GM20431 (cell line): ENCODE data around the gene ZNF219.

Source experiments
- in situ Hi-C: fragments of 300-500 bp; cut with MseI, MboI; formaldehyde crosslinking; loops from one replicate; pipeline ENCODE4 v1.15.0; 2020; ENCODE audit warnings: low sequenced_read_pairs; ENCODE audit not compliant: unreplicated experiment

ZNF219 gene

DNA sequence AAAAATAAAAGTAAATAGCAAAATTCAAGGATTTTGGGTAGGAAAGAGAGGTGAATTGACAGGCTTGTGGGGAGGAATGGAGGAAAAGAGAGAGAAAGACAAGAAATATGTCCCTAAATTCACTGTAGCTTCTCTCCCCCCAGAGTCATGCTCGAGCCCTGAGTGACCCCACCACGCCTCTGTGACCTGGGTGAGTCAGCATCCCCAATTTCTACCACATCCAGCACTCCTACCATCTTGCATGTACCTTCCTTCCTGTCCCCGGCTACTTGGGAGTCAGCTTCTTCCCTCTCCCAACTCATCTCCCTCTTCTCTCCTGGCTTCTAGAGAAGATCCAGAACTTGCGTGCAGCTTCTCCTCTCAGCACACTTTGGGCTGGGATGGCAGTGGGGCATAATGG is 9.8 kb downstream of the ZNF219 start:
- in situ Hi-C loops: no loop called here

DNA sequence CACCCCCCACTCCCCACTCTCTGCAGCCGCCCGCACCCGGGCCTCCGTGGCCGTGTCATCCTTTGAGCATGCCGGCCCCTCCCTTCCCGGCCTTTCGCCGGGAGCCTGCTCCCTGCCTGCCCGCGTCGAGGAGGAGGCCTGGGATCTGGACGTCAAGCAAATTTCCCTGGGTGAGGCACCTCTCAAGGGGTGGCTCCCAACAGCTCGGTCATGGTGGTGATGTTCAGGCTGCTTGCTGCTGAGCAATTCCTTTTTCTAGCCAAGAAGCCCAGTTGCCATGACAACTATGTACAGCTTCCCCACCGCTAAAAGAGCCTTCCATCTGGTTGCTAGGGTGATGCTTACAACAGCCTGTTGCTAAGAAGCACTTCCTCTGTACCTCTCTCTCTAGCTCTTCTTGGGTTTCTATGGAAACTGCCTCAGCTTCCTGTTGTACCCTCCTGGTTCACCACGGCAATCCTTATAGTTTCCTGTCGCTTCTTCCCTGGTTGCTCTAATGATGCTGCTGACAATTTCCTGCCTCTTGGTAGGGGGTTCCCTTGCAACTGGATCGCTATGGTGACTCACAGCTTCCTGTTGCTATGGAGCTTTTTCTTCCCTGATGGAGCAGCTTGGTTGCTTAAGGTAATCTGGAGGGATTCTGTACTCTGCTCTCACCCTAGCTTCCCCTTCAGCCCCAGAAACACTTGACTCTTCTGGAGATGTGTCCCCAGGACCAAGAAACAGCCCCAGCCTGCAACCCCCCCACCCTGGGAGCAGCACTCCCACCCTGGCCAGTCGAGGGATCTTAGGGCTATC is 11.0 kb downstream of the ZNF219 start:
- in situ Hi-C loops: no loop called here

DNA sequence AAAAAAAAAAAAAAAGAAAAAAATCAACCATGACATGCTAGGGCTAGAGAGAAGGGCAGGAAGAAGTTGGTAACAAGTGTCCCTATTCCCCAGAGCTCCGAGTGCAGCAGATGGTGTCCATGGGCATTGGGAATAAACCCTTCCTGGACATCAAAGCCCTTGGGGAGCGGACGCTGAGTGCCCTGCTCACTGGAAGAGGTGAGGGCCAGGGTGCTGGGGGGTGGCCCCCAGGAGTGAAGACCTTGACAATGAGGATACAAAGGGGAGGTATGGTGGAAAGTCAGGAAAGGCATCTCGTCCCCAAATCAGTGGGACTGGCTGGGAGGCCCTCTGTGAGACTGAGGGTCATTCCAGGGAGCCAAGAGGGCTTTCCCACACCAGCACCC is 11.6 kb downstream of the ZNF219 start:
- in situ Hi-C loops: no loop called here

DNA sequence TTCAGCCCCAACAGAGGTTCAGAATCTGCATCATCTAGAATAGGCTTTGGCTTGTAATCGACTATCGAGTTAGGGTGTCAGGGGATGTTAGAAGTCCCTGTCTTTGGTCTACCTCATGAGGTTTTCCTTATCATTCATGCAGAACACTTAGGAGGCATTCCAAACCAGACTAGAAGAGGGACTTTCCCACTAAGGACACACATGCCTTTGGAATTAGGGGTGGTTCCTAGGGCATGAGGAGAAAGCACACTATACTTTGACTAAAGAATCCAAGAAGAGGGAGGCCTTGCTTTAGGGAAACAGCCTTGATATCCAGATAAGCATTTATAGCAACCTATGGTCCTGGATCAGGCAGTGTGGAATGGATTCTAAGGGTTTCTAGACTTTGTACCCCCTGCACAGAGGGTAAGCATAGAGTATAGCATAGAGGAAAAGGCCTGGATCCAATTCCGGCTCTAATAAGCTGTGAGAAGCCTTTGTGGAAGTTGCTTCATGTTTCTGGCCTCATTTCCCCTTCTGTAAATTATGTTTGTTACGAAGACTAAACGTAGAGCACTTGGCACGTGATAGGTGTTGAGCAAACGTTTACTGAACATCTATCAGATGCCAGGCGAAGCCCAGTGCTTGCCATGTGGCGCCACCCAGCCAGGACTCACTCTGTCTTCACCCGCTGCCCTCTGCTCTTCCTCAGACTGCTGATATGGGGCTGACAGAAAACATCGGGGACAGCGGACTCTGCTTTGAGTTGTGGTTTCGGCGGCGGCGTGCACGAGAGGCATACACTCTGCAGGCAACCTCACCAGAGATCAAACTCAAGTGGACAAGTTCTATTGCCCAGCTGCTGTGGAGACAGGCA is 13.2 kb downstream of the ZNF219 start:
- in situ Hi-C loops: no loop called here

DNA sequence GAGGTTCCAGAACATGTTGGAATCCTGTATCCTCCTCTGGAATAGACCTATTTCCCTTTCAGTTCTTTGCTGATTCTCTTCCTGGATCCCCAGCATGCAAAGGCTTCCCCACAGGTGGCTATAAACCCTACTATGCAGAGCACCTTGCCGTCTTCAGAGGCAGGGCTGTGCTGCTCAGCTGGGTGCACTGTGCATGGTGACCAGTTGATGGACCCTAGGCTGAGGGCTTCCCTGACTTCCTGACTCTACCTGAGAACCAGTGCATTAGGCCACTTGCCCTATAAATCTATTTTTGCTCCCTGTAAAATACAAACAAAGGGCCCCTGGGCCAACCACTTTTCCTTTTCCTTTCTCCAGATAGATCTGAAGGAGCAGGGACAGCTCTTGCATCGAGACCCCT is 14.1 kb downstream of the ZNF219 start:
- in situ Hi-C loops: no loop called here

DNA sequence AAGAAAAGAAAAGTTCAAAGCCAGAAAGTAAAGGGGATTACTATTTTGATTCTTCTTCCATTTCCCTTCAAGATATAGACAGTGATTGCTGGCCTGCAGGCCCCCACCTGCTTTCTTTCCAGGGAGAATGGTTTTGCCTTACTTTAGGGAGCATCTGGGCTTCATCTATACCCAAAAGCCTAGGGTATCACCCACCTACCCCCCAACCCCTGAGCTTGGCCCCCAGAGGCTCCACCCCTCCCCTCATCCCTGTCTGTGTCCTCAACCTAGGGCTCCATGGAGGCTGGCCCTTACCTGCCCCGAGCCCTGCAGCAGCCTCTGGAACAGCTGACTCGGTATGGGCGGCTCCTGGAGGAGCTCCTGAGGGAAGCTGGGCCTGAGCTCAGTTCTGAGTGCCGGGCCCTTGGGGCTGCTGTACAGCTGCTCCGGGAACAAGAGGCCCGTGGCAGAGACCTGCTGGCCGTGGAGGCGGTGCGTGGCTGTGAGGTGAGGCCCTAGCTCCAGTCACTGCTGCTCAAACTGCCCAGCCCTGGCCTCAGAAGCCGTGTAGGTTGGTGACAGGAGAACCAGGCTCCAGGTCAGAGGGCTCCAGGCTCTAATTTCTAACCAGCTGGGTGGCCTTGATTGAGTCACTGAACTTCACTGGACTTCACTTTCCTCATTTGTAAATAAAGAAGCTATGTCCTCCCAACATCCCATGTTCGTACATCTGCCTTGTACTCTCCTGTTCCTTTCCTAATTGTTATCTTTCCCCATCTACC is 14.7 kb downstream of the ZNF219 start:
- in situ Hi-C loops: no loop called here

DNA sequence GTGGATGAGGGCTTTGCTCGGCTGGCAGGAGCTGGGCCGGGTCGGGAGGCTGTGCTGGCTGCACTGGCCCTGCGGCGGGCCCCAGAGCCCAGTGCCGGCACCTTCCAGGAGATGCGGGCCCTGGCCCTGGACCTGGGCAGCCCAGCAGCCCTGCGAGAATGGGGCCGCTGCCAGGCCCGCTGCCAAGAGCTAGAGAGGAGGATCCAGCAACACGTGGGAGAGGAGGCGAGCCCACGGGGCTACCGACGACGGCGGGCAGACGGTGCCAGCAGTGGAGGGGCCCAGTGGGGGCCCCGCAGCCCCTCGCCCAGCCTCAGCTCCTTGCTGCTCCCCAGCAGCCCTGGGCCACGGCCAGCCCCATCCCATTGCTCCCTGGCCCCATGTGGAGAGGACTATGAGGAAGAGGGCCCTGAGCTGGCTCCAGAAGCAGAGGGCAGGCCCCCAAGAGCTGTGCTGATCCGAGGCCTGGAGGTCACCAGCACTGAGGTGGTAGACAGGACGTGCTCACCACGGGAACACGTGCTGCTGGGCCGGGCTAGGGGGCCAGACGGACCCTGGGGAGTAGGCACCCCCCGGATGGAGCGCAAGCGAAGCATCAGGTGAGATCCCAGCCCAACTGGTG is 16.8 kb downstream of the ZNF219 start:
- in situ Hi-C loops: no loop called here

DNA sequence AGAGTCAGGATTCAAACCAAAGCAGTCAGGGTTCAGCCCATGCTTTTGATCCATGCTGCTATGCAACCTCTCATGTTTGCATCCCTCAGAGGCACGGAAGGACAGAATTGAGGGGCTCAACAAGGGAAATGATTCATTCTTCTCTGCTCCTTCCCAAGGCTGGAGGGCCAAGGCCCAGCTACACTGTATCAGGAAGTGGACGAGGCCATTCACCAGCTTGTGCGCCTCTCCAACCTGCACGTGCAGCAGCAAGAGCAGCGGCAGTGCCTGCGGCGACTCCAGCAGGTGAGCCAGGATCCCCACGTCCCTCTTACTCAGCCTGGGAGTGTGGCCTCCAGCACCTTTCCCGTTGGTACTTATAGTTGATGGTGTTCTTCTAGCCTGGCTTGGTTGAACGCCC is 19.7 kb downstream of the ZNF219 start:
- in situ Hi-C loops: no loop called here

DNA sequence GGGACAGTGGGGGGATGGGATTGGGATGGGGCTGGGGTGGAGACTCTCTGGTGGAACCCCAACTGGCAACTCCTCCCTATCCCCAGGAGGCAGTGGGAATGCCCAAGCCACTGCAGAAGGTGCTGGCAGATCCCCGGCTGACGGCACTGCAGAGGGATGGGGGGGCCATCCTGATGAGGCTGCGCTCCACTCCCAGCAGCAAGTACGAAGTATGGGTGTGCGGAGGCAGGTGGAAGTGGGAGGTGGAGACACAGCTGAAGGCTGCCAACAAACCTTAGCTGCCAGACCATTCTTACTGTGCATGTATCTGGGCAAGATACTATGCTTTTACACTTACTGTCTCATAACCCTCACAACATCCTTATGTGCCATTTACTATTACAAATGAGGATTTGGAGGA is 20.2 kb downstream of the ZNF219 start:
- in situ Hi-C loops: no loop called here

DNA sequence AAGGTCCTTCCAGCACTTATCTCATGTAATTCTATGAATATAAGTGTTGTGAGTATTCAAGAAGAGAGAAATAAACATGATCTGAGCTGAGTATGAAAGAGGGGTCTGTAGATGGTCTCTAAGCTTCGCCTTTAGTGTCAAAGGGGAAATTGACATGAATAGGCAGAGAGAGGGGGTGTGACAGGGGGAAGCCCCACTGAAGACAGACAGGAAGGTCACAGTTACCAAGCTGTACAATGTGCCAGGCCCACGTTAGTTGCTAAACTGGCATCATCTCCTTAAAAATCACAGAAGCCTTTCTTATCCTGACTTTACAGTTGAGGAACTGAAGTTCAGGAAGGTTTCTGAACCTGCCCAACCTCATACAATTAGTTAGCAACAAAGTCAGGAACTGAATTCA is 20.8 kb downstream of the ZNF219 start:
- in situ Hi-C loops: no loop called here

DNA sequence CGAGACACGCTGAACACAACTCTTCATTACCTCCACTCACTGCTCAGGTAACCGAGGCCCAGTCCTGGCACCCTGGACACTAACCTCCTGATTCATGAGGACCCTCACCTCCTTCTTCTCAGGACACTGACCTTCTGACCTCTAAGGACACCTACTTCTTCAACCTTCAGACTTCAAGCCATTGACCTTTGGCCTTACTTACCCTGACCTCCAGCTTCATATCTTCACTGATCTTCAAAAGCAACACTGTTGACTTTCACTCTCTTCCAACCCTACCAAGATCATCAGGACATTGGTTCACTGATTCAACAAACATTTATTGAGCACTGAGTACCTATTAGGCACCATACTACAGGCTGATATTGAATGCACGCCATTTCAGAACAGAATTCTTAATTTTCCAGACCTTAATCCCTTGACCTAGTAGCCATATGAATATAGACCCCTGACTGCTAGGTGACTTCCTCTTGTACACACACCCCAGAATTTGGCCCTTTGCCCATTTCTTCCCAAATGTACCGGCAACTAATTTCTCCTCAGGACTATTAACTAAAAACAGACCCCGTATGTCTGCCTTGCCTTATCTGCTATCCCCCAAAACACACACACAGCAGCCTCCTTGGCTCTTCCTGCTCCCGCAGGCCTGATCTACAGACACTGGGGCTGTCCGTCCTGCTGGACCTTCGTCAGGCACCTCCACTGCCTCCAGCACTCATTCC is 22.6 kb downstream of the ZNF219 start:
- in situ Hi-C loops: no loop called here

DNA sequence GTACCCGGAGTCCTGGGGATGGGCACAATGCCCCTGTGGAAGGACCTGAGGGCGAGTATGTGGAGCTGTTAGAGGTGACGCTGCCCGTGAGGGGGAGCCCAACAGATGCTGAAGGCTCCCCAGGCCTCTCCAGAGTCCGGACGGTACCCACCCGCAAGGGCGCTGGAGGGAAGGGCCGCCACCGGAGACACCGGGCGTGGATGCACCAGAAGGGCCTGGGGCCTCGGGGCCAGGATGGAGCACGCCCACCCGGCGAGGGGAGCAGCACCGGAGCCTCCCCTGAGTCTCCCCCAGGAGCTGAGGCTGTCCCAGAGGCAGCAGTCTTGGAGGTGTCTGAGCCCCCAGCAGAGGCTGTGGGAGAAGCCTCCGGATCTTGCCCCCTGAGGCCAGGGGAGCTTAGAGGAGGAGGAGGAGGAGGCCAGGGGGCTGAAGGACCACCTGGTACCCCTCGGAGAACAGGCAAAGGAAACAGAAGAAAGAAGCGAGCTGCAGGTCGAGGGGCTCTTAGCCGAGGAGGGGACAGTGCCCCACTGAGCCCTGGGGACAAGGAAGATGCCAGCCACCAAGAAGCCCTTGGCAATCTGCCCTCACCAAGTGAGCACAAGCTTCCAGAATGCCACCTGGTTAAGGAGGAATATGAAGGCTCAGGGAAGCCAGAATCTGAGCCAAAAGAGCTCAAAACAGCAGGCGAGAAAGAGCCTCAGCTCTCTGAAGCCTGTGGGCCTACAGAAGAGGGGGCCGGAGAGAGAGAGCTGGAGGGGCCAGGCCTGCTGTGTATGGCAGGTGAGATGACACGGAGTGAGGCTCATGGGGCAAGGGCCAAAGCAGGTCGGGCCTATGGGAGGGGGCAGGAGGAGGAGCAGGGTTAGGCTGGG is 23.8 kb downstream of the ZNF219 start:
- in situ Hi-C loops: no loop called here

DNA sequence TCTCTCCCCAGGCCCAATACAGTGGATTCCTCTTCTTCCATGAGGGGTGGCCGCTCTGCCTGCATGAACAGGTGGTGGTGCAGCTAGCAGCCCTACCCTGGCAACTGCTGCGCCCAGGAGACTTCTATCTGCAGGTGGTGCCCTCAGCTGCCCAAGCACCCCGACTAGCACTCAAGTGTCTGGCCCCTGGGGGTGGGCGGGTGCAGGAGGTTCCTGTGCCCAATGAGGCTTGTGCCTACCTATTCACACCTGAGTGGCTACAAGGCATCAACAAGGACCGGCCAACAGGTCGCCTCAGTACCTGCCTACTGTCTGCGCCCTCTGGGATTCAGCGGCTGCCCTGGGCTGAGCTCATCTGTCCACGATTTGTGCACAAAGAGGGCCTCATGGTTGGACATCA is 24.5 kb downstream of the ZNF219 start:
- in situ Hi-C loops: no loop called here

DNA sequence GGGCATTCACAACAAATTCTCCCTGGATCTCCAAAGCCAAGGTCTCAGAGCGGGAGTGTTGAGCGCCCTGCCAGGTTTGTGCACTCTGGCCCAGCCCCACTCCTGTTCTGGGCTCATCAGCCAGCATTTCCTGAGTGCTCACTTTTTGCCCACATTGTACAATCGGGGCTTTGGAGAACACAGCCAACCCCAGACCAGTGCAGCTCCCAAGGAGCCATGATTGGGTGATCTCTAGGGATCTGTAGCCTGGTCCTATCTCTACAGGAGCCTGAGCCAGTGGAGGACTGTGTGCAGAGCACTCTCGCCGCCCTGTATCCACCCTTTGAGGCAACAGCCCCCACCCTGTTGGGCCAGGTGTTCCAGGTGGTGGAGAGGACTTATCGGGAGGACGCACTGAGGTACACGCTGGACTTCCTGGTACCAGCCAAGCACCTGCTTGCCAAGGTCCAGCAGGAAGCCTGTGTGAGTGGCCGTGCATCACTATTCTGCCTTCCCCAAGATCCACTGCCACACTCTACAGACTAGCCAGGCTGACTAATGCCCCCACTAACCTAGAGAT is 25.6 kb downstream of the ZNF219 start:
- in situ Hi-C loops: no loop called here

DNA sequence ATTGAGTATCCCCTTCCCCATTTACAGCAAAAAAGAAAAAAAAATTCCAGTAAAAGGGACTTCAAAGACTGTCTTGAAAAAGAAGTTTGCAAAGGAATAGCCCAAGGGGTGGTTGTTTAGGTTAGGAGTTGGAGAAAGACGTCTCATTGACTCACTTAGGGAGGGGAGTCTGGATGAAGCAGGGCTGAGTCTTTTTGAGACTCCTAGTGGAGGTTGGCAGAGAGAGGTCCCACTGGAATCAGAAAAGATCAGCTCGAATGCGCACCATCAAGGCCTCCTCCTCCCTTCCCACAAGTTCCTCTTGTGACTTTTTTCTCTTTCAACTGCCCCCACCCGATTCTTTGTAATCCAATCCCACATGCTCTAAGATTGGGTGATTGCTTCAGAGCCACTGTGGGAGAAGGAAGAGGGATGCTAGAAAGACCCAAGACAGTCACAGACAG is 26.4 kb downstream of the ZNF219 start:
- in situ Hi-C loops: no loop called here

DNA sequence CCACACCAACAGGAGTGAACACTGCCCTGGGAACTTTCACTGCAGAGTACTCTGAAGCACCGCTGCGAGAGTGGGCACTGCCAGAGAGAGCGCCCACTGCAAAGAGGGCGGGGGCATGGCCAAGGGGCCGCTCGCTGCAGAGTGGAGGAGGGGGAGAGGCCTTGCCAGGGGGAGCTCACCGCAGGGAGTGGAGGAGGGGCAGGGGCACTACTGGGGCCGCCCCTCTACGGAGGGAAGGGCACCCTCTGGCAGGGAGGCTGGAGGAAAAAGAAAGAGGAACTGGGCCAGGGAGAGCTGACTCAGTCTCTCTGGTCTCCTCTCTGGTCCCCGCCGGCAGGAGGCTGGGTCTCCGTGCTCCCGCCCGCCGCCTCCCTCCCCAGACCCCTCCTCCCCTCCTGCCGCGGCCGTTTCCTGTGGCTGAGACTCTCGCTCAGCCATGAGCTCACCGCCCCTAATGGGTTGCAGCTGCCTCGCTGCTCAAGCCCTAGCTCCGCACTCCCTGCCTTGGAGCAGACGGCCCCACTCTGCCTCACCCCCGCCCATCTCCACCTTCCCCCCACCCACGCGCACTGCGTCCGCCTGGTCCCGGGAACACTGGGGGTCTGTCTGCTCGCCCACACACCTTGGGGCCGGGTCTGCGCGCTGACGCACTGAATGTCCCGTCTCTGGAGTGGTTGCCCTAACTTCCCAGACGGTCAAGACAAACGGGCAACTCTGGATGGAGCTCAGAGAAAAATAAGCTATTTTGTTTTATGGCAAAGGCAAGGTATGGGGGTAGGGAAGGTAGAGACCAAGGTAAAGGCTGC is 27.0 kb downstream of the ZNF219 start:
- in situ Hi-C loops: no loop called here

DNA sequence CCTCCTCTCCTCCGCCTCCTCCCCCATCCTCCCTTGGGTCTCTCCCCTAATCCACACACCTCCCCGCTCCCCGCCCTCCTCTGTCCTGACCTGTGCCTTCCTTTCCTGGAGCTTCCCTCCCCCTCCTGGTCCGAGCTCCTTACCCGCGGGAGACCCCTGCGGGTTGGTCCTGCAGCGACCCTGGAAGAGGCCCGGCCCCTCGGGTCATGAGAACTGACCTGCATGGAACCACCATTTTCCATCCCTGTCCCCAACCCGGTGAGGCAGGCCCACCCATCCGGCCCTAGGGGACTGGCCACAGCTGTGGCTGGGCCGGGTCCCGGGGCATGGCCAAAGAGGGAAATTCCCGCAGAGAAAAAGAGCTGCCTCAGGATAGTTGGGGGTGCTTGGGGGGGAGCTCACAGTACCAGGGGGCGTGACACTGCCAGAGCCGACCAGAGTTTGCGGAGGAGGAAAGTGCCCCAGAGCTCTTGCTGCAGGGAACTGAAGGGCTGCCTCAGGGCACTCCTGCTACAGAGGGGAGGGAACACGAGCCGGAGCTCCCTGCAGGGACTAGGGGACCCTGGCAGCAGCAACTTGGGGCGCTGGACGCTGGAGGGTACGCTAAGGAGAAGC is 27.7 kb downstream of the ZNF219 start:
- in situ Hi-C loops: no loop called here
